Peyer's patch (tissue), 4 donors: Measurements from ENCODE around the gene FANCI. TPM values are rescaled to one million over a fixed set of nuclear protein-coding genes. Genes with fewer than 3 reads are reported as not detected.

Experiments
- DNase-seq, 3 donors: peaks; one replicate each; pipeline ENCODE4 v3.0.0-alpha.2; 2017 to 2019
- H3K27ac ChIP-seq, 4 donors: fragments of 200-600 bp; sonication (generic); one replicate each; pipeline ENCODE4 v1.5.1; 2016 to 2019
- H3K27me3 ChIP-seq, 2 donors: fragments of 200-600 bp; sonication (generic); one replicate each; pipeline ENCODE4 v1.5.1; 2019
- H3K36me3 ChIP-seq, 3 donors: fragments of 200-600 bp; sonication (generic); one replicate each; pipeline ENCODE4 v1.5.1; 2016 to 2019
- H3K4me1 ChIP-seq, 4 donors: fragments of 200-600 bp; sonication (generic); one replicate each; pipeline ENCODE4 v1.5.1; 2016 to 2019
- H3K4me3 ChIP-seq, 4 donors: fragments of 200-600 bp; sonication (generic); 1 replicate in 3 of 4; 2 replicates in 1 of 4; pipeline ENCODE4 v1.5.1; 2016 to 2019; ENCODE audit warnings: mild to moderate bottlenecking in 1 of 4
- H3K9me3 ChIP-seq, 4 donors: fragments of 200-600 bp; sonication (generic); one replicate each; pipeline ENCODE4 v1.5.1; 2016 to 2019; ENCODE audit warnings: mild to moderate bottlenecking in 1 of 4
- POLR2A ChIP-seq, 2 donors: fragments of 450-650 bp; IDR thresholded peaks; one replicate each; pipeline ENCODE4 v1.5.1; 2017; ENCODE audit warnings: antibody characterized with exemption in 2 of 2, mild to moderate bottlenecking in 2 of 2, moderate library complexity in 2 of 2
- small RNA-seq, 2 donors: library from RNA; depleted of rRNA; stranded (forward); fragments of <200 nt; gene quantifications; one replicate each; pipeline ENCODE3, GENCODE V24; 2016
- total RNA-seq, 4 donors: library from RNA; depleted of rRNA; stranded (reverse); fragments of >200 nt; gene quantifications; one replicate each; pipeline ENCODE4 v1.1.0, GENCODE V29; 2016
- TF ChIP-seq, protein P1 (sequence below), 6 experiments: fragments of 450-650 bp in 4 of 6; fragments of 200-600 bp in 2 of 6; sonication (generic) in 1 of 6; IDR thresholded peaks; one replicate each; pipeline ENCODE4 v1.5.1; 2017 to 2019; ENCODE audit warnings: antibody characterized with exemption in 6 of 6, mild to moderate bottlenecking in 3 of 6, moderate library complexity in 1 of 6

FANCI gene
- total RNA-seq, 4 donors from 2014 or later = 5.6 to 75.9 (median 10.8) TPM

DNA sequence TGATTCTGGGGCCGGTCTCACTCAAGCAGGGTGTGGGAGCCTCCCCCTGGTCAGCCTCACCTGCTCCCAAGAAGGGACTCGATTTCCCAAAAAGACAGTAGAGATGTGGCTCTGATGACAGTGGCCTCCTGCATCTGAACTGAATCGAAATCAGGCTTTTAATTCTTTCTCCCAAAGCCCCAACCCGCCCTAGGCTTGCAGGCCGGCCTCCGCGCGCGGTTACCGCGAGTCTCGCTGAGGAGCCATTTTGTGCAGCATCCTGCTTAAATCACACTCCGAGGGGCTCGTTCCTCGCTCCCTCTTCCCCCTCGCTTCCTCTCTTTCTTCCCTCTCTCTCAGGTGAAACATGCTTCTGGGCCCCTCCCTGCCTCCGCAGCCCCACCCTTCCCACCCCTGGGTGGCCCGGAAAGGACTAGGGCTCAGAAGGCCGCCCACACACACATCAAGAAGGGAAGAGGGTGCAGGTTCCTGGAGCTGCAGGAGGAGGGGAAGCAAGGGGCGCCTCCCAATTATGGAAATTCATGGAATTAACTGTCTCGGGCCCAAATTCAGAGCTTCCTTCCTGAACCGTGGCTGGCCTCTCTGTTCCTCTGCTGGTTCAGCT is 121.8 kb downstream of the FANCI start:
- peaks cover 0 to 85% of the 10 kb centered on the region in 2 donors for H3K27me3 ChIP-seq
- no peak overlapping the region for H3K4me3 ChIP-seq

More for the DNA sequence above, 121.8 kb downstream of the FANCI start:
- TF ChIP-seq, protein P1, sequence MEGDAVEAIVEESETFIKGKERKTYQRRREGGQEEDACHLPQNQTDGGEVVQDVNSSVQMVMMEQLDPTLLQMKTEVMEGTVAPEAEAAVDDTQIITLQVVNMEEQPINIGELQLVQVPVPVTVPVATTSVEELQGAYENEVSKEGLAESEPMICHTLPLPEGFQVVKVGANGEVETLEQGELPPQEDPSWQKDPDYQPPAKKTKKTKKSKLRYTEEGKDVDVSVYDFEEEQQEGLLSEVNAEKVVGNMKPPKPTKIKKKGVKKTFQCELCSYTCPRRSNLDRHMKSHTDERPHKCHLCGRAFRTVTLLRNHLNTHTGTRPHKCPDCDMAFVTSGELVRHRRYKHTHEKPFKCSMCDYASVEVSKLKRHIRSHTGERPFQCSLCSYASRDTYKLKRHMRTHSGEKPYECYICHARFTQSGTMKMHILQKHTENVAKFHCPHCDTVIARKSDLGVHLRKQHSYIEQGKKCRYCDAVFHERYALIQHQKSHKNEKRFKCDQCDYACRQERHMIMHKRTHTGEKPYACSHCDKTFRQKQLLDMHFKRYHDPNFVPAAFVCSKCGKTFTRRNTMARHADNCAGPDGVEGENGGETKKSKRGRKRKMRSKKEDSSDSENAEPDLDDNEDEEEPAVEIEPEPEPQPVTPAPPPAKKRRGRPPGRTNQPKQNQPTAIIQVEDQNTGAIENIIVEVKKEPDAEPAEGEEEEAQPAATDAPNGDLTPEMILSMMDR (IDR thresholded peaks at IDR 0.05) = no peak
- TF ChIP-seq POLR2A (IDR thresholded peaks at IDR 0.05) = no peak
- Histone ChIP-seq H3K27ac (no peak overlapping the region), H3K36me3 (no peaks in the 10 kb centered on the region), H3K4me1 (peaks cover 0 to 23% (median 7%) of the 10 kb centered on the region in 4 donors), H3K9me3 (no peaks in the 10 kb centered on the region)
- no peak for DNase-seq

Small RNA genes within 50 kb of the gene (small RNA-seq; reads per million reads assigned to genes)
- gene MIR6766 = 0 reads per million in 2 donors

Other genes starting within 250 kb of the FANCI start
- gene ABHD2, start 155.5 kb upstream of the FANCI start, total RNA-seq = 100 to 1,000 TPM in 3 of 4 donors, 10 to 100 TPM in 1; 75.9 to 190 (median 121) TPM
- not detected for gene RLBP1, start 22.4 kb upstream of the FANCI start, total RNA-seq
- gene POLG, start 90.8 kb downstream of the FANCI start, total RNA-seq = 100 to 1,000 TPM in 3 of 4 donors, 10 to 100 TPM in 1; 63.7 to 136 (median 120) TPM